Measurements from ENCODE around the gene ZGLP1. TPM values are rescaled to one million over a fixed set of nuclear protein-coding genes. Genes with fewer than 3 reads are reported as not detected.

Gene ZGLP1
- total and polyA plus RNA-seq, 2 of the 13 experiments (the other 11 are each of a cell fraction or from before 2014, with no cell fraction given): 2.4 to 3.0 TPM

DNA sequence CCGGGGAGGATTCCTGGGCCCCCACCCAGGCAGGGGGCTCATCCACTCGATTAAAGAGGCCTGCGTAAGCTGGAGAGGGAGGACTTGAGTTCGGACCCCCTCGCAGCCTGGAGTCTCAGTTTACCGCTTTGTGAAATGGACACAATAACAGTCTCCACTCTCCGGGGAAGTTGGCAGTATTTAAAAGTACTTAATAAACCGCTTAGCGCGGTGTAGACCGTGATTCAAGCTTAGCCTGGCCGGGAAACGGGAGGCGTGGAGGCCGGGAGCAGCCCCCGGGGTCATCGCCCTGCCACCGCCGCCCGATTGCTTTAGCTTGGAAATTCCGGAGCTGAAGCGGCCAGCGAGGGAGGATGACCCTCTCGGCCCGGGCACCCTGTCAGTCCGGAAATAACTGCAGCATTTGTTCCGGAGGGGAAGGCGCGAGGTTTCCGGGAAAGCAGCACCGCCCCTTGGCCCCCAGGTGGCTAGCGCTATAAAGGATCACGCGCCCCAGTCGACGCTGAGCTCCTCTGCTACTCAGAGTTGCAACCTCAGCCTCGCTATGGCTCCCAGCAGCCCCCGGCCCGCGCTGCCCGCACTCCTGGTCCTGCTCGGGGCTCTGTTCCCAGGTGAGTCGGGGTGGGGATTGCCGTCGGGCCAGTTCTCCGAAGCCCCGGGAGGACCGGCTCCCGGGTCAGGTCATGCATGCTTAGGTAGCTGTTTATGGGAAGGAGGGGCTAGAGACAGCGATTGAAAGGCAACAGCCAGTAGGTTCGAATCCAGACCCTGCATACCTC, 38.8 kb downstream of the ZGLP1 start, which contains the start of gene ICAM1 (continued):
- TF ChIP-seq, protein P1, sequence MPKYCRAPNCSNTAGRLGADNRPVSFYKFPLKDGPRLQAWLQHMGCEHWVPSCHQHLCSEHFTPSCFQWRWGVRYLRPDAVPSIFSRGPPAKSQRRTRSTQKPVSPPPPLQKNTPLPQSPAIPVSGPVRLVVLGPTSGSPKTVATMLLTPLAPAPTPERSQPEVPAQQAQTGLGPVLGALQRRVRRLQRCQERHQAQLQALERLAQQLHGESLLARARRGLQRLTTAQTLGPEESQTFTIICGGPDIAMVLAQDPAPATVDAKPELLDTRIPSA (CRISPR knock-in tag; IDR thresholded peaks at IDR 0.05; ENCODE audit: borderline replicate concordance): no peak; the same call in 1 of the 2 replicates
- 0 out of 2 replicates have a peak, but pooled peaks have one; percentile 13 for TF ChIP-seq ZNF460 (CRISPR knock-in tag; IDR thresholded peaks at IDR 0.05; ENCODE audit: borderline replicate concordance)
- peak; percentile 79 for TF ChIP-seq ZFP90 (CRISPR knock-in tag; IDR thresholded peaks at IDR 0.05; ENCODE audit: borderline replicate concordance)
- TF ChIP-seq, protein P2, sequence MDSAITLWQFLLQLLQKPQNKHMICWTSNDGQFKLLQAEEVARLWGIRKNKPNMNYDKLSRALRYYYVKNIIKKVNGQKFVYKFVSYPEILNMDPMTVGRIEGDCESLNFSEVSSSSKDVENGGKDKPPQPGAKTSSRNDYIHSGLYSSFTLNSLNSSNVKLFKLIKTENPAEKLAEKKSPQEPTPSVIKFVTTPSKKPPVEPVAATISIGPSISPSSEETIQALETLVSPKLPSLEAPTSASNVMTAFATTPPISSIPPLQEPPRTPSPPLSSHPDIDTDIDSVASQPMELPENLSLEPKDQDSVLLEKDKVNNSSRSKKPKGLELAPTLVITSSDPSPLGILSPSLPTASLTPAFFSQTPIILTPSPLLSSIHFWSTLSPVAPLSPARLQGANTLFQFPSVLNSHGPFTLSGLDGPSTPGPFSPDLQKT (CRISPR knock-in tag; IDR thresholded peaks at IDR 0.05; ENCODE audit: borderline replicate concordance): no peak
- TF ChIP-seq SRSF4 (IDR thresholded peaks at IDR 0.05; ENCODE audit: low read depth, low read length, poor library complexity, severe bottlenecking): no peak
- TF ChIP-seq ZNF24 (IDR thresholded peaks at IDR 0.05): peak; percentile 90
- peak; percentile 69; the same call in 1 of the 2 replicates for TF ChIP-seq MAZ (IDR thresholded peaks at IDR 0.05; ENCODE audit: borderline replicate concordance, low read depth, low read length)
- TF ChIP-seq MAZ (CRISPR knock-in tag; IDR thresholded peaks at IDR 0.05; ENCODE audit: low read depth): peak; percentile 96
- 0 out of 2 replicates have a peak, but pooled peaks have one; percentile 15 for TF ChIP-seq ZNF780A (CRISPR knock-in tag; IDR thresholded peaks at IDR 0.05)
- TF ChIP-seq, protein P3, sequence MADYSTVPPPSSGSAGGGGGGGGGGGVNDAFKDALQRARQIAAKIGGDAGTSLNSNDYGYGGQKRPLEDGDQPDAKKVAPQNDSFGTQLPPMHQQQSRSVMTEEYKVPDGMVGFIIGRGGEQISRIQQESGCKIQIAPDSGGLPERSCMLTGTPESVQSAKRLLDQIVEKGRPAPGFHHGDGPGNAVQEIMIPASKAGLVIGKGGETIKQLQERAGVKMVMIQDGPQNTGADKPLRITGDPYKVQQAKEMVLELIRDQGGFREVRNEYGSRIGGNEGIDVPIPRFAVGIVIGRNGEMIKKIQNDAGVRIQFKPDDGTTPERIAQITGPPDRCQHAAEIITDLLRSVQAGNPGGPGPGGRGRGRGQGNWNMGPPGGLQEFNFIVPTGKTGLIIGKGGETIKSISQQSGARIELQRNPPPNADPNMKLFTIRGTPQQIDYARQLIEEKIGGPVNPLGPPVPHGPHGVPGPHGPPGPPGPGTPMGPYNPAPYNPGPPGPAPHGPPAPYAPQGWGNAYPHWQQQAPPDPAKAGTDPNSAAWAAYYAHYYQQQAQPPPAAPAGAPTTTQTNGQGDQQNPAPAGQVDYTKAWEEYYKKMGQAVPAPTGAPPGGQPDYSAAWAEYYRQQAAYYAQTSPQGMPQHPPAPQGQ (CRISPR knock-in tag; IDR thresholded peaks at IDR 0.05; ENCODE audit: borderline replicate concordance): no peak
- TF ChIP-seq ZNF577 (CRISPR knock-in tag; IDR thresholded peaks at IDR 0.05; ENCODE audit: borderline replicate concordance, low read depth): no peak
- TF ChIP-seq, protein P4, sequence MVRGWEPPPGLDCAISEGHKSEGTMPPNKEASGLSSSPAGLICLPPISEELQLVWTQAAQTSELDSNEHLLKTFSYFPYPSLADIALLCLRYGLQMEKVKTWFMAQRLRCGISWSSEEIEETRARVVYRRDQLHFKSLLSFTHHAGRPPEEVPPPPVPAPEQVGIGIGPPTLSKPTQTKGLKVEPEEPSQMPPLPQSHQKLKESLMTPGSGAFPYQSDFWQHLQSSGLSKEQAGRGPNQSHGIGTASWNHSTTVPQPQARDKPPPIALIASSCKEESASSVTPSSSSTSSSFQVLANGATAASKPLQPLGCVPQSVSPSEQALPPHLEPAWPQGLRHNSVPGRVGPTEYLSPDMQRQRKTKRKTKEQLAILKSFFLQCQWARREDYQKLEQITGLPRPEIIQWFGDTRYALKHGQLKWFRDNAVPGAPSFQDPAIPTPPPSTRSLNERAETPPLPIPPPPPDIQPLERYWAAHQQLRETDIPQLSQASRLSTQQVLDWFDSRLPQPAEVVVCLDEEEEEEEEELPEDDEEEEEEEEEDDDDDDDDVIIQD (CRISPR knock-in tag; IDR thresholded peaks at IDR 0.05; ENCODE audit: low read depth): peak; percentile 34; the same call in 1 of the 2 replicates
- peak; percentile 88 for TF ChIP-seq ZNF350 (CRISPR knock-in tag; IDR thresholded peaks at IDR 0.05; ENCODE audit: borderline replicate concordance, low read depth)
- peak; percentile 70; the same call in 1 of the 2 replicates for TF ChIP-seq GATA4 (IDR thresholded peaks at IDR 0.05; ENCODE audit: borderline replicate concordance, low read depth)
- TF ChIP-seq, protein P5, sequence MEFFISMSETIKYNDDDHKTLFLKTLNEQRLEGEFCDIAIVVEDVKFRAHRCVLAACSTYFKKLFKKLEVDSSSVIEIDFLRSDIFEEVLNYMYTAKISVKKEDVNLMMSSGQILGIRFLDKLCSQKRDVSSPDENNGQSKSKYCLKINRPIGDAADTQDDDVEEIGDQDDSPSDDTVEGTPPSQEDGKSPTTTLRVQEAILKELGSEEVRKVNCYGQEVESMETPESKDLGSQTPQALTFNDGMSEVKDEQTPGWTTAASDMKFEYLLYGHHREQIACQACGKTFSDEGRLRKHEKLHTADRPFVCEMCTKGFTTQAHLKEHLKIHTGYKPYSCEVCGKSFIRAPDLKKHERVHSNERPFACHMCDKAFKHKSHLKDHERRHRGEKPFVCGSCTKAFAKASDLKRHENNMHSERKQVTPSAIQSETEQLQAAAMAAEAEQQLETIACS (CRISPR knock-in tag; IDR thresholded peaks at IDR 0.05): no peak
- TF ChIP-seq, protein P6, sequence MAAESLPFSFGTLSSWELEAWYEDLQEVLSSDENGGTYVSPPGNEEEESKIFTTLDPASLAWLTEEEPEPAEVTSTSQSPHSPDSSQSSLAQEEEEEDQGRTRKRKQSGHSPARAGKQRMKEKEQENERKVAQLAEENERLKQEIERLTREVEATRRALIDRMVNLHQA (CRISPR knock-in tag; IDR thresholded peaks at IDR 0.05): peak; percentile 87; the same call in 1 of the 2 replicates
- TF ChIP-seq, protein P7, sequence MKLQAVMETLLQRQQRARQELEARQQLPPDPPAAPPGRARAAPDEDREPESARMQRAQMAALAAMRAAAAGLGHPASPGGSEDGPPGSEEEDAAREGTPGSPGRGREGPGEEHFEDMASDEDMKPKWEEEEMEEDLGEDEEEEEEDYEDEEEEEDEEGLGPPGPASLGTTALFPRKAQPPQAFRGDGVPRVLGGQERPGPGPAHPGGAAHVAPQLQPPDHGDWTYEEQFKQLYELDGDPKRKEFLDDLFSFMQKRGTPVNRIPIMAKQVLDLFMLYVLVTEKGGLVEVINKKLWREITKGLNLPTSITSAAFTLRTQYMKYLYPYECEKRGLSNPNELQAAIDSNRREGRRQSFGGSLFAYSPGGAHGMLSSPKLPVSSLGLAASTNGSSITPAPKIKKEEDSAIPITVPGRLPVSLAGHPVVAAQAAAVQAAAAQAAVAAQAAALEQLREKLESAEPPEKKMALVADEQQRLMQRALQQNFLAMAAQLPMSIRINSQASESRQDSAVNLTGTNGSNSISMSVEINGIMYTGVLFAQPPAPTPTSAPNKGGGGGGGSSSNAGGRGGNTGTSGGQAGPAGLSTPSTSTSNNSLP (IDR thresholded peaks at IDR 0.05; ENCODE audit: low read depth, low read length): no peak

Data from HepG2 (cell line).